Kidney (tissue), 14 donors: ENCODE data around the gene CSTPP1. TPM values are rescaled to one million over a fixed set of nuclear protein-coding genes. Genes with fewer than 3 reads are reported as not detected.

ENCODE experiments used
- DNase-seq, 5 donors: peaks; one replicate each; pipeline ENCODE4 v3.0.0-alpha.2; 2013 to 2020
- FAIRE-seq: peaks from 2 replicates; lab custom pipeline; 2012; peaks lifted over from hg19 to GRCh38; lab: Jason Lieb, UNC
- H3K27ac ChIP-seq, 2 donors: one replicate each; pipeline ENCODE4 v1.7.0; 2013; ENCODE audit warnings: low read depth in 2 of 2, low read length in 2 of 2, inconsistent platforms in 1 of 2
- H3K27me3 ChIP-seq: one replicate; pipeline ENCODE4 v1.7.1; 2013; ENCODE audit warnings: low read length, inconsistent platforms; ENCODE audit not compliant: control insufficient read depth, insufficient read depth
- H3K36me3 ChIP-seq, 3 donors: one replicate each; pipeline versions ENCODE4 v1.7.0 to v1.7.1; 2013; ENCODE audit warnings: low read length in 3 of 3, control low read depth in 1 of 3, inconsistent platforms in 1 of 3; ENCODE audit not compliant: insufficient read depth in 3 of 3, control insufficient read depth in 2 of 3
- H3K4me1 ChIP-seq, 3 donors: one replicate each; pipeline versions ENCODE4 v1.7.0 to v1.7.1; 2013; ENCODE audit warnings: low read length in 3 of 3, inconsistent platforms in 1 of 3, low read depth in 1 of 3; ENCODE audit not compliant: control insufficient read depth in 2 of 3, insufficient read depth in 2 of 3
- H3K4me3 ChIP-seq, 3 donors: one replicate each; pipeline versions ENCODE4 v1.7.0 to v1.8.1; 2013; ENCODE audit warnings: low read length in 3 of 3, control low read depth in 1 of 3, inconsistent platforms in 1 of 3
- H3K9ac ChIP-seq, 3 donors: one replicate each; pipeline versions ENCODE4 v1.7.0 to v1.7.1; 2013; ENCODE audit warnings: low read length in 3 of 3, control low read depth in 1 of 3, inconsistent platforms in 1 of 3
- H3K9me3 ChIP-seq, 3 donors: one replicate each; pipeline versions ENCODE4 v1.7.0 to v1.7.1; 2013; ENCODE audit warnings: low read length in 3 of 3, control low read depth in 1 of 3, inconsistent platforms in 1 of 3; ENCODE audit not compliant: control insufficient read depth in 2 of 3, insufficient read depth in 1 of 3
- CTCF ChIP-seq: IDR thresholded peaks from 3 replicates; pipeline ENCODE4 v1.5.1; 2012; ENCODE audit warnings: mild to moderate bottlenecking, moderate library complexity, borderline replicate concordance; ENCODE audit not compliant: insufficient read depth; ENCODE audit errors: extremely low read depth
- intact Hi-C: fragments of 100-400 bp; cut with DNase I; formaldehyde crosslinking; loops from one replicate; pipeline ENCODE4 v1.11.1; 2022
- polyA plus RNA-seq: library from polyadenylated mRNA; stranded (reverse); fragments of 350-450 nt; fragmentation: Illumina TruSeq; extraction: RNeasy Lipid Tissue Mini Kit (QIAGEN cat#74804); gene quantifications from one replicate; pipeline ENCODE4 v1.2.3, GENCODE V29; 2014; ENCODE audit warnings: low read depth, low replicate concordance; ENCODE audit not compliant: insufficient read depth
- total RNA-seq: library from RNA; stranded (reverse); fragmentation: NEBNext Ultra II Directional; extraction: Animal tissue kit (Norgen Biotek cat#: 25700); gene quantifications from one replicate; pipeline ENCODE4 v1.2.1, GENCODE V29; 2021
- donor health status: control.
- donor health status: control.
- donor health status: control.
- donor health status: control.
- donor health status: control.
- donor health status: DM: yes; HTN: yes; CAD: no.
- donor health status: Normal renal cell carcinoma (clear cell type).

CSTPP1 gene
- total and polyA plus RNA-seq, 2 donors from 2014 or later = 37.4 to 50.3 TPM

- Histone ChIP-seq H3K9ac (no peak overlapping the region), H3K36me3 (no peaks in the 10 kb centered on the region), H3K4me1 (no peaks in the 10 kb centered on the region), H3K27me3 (no peaks in the 10 kb centered on the region), H3K27ac (no peak overlapping the region), H3K4me3 (no peak overlapping the region), H3K9me3 (no peaks in the 10 kb centered on the region)
- no peak for FAIRE-seq
- intact Hi-C loops = no loop called here
- no peak for DNase-seq
- TF ChIP-seq CTCF = no peak
These were observed 114.7 kb downstream of the CSTPP1 start for GRCh38 chr11:47051217-47051616.

- DNase-seq = no peak
- Histone ChIP-seq H3K36me3 (no peaks in the 10 kb centered on the region), H3K4me3 (no peak overlapping the region), H3K27ac (no peak overlapping the region), H3K4me1 (no peaks in the 10 kb centered on the region), H3K9ac (no peak overlapping the region), H3K27me3 (no peaks in the 10 kb centered on the region), H3K9me3 (no peaks in the 10 kb centered on the region)
- no peak for TF ChIP-seq CTCF
- FAIRE-seq = no peak
- intact Hi-C loops = no loop called here
These were observed 115.6 kb downstream of the CSTPP1 start for GRCh38 chr11:47052165-47052564.

- no peak for FAIRE-seq
- Histone ChIP-seq H3K4me1 (no peaks in the 10 kb centered on the region), H3K4me3 (no peak overlapping the region), H3K36me3 (no peaks in the 10 kb centered on the region), H3K9me3 (no peaks in the 10 kb centered on the region), H3K9ac (no peak overlapping the region), H3K27ac (no peak overlapping the region), H3K27me3 (no peaks in the 10 kb centered on the region)
- TF ChIP-seq CTCF = no peak
- intact Hi-C loops = no loop called here
- no peak for DNase-seq
These were observed 116.0 kb downstream of the CSTPP1 start for GRCh38 chr11:47052576-47052975.

GRCh38 chr11:47055534-47055933 lies 119.0 kb downstream of the CSTPP1 start:
- no peak for DNase-seq
- Histone ChIP-seq H3K4me1 (no peaks in the 10 kb centered on the region), H3K27me3 (no peaks in the 10 kb centered on the region), H3K9ac (no peak overlapping the region), H3K9me3 (no peaks in the 10 kb centered on the region), H3K4me3 (no peak overlapping the region), H3K36me3 (no peaks in the 10 kb centered on the region), H3K27ac (no peak overlapping the region)
- no peak for FAIRE-seq
- intact Hi-C loops = no loop called here
- TF ChIP-seq CTCF = no peak
